SH-SY5Y (cell line): ENCODE results near the gene SOX13.

Experiments
- GATA2 ChIP-seq: IDR thresholded peaks from 2 replicates; pipeline ENCODE4 v1.6.1; 2011; ENCODE audit warnings: mild to moderate bottlenecking, low read depth, low read length
- GATA3 ChIP-seq: IDR thresholded peaks from 2 replicates; pipeline ENCODE4 v1.6.1; 2011; ENCODE audit warnings: low read depth, mild to moderate bottlenecking, low read length, moderate library complexity

DNA sequence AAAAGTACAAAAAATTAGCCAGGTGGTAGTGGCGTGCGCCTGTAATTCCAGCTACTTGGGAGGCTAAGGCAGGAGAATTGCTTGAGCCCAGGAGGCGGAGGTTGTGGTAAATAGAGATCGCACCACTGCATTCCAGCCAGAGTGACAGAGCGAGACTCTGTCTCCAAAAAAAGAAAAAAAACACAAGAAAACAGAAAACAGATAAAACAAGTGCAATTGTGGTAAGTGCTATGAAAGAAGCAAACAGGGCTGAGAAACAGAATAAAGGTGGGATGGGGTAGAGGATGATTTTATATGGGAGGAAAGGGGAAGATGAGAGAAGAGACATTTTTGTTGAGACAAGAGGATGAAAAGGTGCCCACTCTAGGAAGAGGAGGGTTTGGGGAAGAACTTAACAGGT, 5.0 kb upstream of the SOX13 start:
- no peak for TF ChIP-seq GATA3
- TF ChIP-seq GATA2 = no peak
